GM18499 (cell line): ENCODE measurements around the gene PPP1R7.
"Not testable (repeated sequence)": the region's sequence is repeated elsewhere in the genome, so short reads cannot be mapped to it uniquely, and the experiment has no call there.

Source experiments
- ATAC-seq: cut with Tn5 transposase; IDR thresholded peaks from one replicate; pipeline ENCODE4 v1.9.1; 2021; ENCODE audit warnings: moderate number of reproducible peaks; ENCODE audit not compliant: insufficient read depth, unreplicated experiment

Gene PPP1R7, protein sequence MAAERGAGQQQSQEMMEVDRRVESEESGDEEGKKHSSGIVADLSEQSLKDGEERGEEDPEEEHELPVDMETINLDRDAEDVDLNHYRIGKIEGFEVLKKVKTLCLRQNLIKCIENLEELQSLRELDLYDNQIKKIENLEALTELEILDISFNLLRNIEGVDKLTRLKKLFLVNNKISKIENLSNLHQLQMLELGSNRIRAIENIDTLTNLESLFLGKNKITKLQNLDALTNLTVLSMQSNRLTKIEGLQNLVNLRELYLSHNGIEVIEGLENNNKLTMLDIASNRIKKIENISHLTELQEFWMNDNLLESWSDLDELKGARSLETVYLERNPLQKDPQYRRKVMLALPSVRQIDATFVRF

DNA sequence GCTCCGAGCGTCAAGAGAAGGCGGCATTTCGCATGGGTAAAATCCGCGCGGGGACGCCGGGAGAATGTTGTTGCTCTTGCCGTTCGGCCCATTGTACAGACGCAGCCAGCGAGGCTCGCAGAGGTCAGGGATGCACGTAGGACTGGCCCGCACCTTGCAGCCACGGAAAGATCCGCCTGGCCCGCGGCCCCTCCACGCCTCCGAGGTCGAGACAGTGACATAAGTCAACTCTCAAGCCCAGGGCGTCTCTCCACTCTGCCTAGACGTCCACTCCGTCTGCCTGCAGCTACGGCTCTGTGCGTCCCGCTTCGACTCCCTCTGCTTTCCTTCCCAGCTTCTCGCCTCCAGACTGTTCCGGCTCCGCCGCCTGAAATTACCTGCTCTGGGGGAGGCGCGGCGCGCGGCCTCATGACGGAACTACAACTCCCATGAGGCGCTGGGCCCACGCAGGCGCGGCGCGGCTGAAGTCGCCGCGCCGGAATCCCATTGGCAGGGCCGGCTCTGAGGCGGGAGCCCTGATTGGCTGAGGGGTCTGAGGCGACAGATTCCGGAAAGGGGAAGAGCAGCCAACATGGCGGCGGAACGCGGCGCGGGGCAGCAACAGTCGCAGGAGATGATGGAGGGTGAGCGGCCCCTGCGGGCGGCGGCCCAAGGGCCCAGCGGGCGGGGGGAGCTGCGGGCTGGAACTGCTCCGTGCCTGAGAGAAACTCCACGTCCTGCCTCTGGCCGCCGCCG lies at the start of gene PPP1R7:
Gene PPP1R7 (plus strand): TSS at position 543 of the 735 bp plus-strand sequence. CDS start 29 bp downstream, at position 572.
- peak; percentile 48 for ATAC-seq

DNA sequence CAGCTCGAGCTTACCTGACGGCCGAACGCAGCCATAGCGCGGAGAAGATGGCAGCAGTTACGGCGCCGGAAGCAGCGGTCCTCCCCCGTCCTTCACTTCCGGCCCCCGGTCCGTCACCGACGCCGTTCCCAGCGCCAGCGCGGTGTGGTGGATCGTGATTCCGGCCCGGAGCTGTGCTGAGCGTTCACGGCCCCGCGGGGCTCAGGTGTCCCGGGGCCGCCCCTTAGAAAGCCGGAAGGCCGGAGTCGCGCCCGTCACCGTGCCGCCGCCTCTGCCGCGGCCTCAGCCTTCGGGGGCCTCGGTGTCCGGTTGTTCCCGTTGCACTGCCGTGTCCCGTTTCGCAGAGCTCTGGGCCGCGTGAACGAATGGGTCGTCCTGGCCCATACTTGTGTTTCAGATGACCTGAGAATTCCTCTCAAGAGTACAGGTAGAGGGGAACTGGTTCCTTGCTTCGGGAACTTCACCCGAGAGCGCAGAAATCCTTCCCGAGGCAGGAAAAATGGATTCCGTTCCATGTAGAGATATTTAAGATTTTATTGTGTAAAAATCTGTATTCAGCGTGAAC lies 47.9 kb upstream of the PPP1R7 start, which contains the start of gene MTERF4:
Gene MTERF4 (minus strand): TSS at position 49 of the 565 bp plus-strand sequence. CDS start 14 bp downstream, at position 35.
- ATAC-seq: peak; percentile 48

DNA sequence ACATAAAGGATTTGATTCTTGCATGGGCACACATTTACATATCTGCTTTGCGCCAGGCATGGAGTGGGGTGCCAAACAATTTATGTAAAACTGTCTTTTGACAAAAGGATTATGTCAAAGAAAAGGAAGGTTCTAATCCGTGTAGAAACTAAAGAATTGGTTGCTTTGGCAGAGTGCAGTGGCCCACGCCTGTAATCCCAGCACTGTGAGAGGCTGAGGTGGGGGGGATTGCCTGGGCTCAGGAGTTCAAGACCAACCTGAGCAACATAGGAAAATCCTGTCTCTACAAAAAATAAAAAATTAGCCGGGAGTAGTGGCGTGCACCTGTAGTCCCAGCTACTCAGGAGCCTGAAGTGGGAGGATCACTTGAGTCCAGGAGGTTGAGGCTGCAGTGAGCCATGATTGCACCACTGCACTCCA lies 47.1 kb upstream of the PPP1R7 start:
- ATAC-seq: no peak

DNA sequence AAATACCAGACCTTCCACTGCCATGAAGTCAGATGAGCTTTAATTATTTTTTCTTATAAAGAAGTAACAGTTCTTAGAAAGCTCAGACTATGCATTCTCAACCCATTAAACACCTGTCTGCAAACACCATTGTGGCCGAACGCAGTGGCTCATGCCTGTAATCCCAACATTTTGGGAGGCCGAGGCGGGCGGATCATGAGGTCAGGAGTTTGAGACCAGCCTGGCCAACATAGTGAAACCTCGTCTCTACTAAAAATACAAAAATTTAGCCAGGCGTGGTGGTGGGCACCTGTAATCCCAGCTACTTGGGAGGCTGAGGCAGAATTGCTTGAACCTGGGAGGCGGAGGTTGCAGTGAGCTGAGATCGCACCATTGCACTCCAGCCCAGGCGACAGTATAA lies 45.7 kb upstream of the PPP1R7 start:
- not testable (repeated sequence) for ATAC-seq

DNA sequence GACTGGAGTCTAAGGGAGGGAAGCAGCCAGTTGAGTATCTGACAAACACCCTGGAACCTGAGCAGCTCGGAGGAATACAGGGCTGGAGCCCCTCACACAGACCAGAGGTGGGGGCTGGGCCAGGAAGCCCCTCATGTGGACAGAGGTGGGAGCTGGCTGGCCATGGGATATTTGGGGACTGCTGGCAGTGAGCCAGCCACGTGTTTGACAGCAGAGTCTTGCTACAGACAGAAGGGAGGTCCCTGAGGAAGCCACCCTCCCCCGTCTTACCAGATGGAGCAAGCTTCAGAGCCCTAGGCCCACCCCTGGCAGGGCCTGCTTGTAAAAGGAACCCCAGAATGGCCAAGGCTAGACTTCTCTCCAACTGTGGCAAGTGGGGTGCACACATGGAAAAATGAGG lies 44.6 kb upstream of the PPP1R7 start:
- no peak for ATAC-seq

DNA sequence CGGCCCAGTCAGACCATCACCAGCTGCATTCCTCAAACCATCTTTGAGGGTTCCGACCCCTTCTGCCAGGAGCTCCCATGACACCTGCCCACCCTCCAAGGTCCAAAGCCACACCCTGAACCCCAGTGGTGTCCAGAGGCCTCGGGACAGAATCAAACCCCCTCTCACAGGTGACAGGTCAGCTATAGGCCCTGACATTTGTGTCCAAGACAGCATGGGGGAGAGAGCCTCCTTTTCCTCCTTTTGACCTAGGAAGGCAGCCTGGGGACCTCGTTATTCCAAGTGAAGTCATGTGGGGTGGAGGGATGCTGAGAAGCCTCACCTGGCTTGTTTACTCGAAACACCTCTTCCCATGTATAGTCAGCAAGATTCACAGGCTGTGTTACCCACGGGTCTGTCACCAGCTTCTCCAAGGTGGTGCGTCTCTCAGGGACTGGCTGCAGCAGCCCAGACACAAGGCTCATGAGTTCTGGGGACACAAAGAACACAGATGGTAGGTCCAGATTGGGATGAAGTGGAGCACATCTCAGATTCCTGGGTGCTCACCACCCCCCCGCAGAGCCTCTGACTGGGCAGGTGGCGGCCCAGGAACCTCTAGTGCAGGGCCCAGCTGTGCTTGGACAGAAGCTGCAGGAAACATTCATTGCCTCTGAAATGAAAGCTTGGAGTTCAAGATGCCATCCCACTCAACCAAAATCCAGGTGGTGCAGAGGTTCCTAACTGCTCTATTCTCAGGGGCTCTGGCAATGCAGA lies 43.1 kb upstream of the PPP1R7 start:
- no peak for ATAC-seq

DNA sequence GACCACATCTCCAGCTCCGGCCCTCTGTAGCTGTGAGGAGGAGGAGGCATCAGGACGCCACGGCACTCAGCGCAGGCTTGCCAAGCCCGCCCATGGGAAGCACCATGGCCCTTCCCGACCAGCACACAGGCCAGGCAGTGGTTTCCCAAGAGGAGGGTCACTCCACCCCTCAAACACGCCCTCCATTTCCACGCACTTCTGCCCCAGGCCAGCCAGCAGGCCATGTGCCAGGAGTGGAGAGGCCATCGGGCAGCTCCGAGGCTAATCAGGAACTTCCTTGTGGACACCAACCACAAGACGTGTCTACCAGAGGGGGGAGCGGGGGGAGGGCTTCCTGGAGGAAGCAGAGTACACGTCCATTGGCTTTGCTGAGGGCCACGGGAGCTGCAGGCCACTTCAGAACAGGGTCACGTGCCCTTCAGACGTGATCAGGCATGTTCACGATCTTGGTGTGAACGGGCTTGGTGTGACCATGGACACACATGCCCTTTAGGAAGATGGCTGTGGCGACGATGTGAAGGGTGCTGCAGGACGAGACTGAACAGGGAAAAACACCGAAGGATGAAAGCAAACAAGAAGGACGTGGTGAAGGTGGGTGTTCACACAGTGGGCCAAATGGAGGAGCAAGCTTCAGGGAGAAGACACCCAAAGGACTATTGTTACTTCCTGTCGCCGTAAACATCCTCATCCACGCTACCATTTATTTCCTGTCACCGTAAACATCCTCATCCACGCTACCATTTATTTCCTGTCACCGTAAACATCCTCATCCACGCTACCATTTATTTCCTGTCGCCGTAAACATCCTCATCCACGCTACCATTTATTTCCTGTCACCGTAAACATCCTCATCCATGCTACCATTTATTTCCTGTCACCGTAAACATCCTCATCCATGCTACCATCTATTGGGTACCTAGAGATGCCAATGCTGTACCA lies 41.7 kb upstream of the PPP1R7 start:
- ATAC-seq: no peak

DNA sequence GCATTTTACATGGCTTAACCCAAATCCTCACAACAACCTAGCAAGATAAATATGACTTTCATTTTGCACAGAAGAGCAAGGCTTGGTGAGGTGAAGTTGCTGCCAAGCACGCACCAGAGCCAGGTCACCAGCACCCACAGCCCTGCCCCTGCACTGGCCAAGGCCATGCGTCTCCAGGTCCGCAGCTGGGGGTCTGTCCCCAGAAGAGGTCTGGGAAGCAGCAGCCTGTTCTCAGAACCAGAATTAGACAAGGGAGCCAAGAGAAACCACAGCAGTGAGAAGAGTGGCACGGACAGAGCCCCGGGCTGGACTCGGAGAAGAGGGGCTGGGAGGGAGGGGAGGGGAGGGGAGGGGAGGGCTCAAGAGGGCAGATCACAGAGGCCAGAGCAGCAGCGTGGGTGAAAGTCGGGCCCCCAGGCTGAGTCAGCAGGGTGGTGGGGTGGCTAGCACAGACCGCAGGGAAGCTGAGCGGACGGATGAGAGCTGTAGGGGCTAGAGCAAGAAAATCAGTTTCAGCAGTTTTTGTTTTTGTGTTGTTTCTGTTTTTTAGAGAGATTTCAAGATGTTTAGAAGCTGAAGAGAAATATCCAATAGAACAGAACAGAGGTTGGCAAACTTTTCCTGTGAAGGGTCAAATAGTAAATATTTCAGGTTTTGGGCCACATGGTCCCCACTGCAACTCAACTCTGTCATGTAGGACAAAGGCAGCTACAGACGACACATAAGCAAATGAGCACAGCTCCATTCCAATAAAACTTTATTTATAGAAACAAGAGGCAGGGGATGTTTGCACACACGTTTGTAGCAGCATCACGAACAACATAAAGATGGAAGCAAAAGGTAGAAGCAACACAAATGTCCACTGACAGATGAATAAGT lies 40.8 kb upstream of the PPP1R7 start:
- no peak for ATAC-seq

DNA sequence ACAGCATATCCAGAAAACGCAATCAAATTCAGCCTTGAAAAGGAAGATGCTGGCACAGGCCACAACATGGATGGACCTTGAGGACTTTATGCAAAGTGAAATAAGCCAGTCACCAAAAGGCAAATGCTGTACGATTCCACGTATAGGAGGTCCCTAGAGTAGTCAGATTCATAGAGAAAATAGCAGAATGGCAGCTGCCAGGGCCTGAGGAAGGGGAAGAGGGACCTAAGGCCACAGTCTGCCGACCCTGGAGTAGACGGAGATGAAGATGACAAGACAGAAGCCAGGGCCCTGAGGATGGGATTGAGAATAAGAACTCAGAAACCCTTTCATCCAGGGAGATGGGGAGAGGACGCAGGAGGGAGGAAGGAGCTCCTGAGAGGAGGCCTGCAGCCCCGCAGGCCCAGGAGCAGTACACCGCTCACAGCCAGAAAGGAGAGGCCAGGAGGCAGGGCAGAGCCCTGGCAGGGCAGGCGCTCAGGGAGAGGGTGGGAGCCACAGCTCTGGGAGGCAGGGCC lies 40.1 kb upstream of the PPP1R7 start:
- ATAC-seq: no peak

DNA sequence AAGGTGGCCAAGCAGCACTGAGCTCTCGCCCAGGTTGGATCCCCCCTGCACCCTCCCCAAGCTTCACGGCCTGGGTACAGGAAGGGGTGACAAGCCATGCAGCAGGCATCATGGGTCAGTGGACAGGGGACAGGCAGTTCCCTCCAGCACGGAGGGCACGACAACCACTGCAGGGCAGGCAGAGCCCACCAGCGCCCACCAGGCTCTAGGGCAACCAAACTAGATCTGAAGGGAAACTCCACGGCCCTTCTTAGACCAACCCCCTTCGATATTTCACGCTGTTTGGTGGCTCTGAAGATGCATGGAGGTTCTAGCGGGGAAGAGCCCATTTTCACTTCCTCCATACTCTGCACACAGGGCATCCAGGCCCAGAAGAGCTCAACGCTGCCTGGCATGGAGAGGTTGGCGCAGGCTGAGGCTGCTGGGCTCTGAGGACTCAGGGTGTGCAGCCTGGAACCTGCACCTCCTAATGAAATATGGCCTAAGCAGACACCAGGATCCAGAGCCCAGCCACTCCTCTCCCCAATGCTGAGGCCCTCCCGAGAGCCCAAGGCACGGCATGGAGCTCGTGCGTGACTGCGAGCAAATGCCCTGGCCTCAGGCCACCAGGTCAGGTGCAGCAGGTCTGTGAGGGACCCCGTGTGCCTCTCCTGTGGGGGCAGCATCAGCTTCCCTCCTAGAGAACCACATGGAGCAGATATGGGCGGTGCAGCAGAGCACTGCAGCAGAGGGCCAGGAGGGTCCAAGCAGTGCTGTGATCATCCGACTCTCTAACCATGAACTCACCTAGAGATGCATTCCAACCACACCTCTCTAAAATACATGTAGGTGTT lies 39.4 kb upstream of the PPP1R7 start:
- no peak for ATAC-seq

DNA sequence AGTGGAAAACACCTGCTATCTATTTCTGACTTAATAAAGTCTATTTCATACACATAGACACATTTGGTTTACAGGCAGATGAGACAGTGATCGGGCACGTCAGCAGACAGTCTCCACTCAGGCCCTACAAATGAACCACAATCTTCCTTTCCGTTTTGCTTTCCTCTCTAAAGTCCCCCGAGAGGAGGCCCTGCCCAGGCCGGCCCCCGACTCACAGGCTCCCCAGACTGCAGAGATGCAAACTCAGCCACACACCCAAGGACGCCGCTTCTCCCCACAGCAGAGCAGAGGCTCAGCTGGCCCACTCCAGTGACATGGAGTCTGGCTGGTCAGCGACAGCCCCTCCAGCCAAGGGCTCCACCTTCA lies 38.8 kb upstream of the PPP1R7 start:
- ATAC-seq: no peak

DNA sequence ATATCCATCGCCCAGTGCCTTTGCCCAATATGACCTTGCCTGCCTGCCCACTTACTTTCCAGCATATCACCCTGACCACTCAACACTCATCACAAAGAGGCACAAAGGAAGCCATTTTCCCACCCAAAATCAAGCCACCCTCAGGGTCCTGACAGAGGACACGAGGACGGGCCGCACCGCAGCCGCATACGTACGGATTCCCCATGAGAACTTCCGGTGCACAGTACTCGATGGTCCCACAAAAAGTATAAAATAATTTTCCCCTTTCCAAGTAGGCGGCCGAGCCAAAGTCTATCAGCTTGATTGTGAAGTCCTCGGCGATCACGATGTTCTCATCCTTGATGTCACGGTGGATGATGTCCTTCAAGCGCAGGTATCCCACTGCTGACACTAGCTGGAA lies 38.2 kb upstream of the PPP1R7 start:
- ATAC-seq: no peak

DNA sequence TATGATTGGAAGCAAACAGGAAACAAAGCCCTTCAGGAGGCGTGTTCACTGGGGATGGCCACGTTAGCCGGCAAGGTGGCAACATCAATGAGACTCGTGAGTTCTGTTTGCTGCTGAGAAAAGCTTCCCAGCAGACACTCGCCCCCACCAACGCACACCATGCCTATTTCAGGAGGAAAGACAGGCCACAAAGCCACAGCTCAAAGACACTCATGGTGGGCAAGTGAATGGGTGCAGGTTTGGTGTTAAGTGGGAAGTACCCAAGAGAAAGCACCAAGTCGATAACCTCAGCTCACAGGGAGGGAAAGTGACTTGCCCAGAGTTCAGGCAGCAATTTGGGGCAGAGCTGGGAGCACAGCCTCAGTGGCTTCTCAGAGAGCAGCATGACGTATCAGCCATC lies 37.7 kb upstream of the PPP1R7 start:
- ATAC-seq: no peak

DNA sequence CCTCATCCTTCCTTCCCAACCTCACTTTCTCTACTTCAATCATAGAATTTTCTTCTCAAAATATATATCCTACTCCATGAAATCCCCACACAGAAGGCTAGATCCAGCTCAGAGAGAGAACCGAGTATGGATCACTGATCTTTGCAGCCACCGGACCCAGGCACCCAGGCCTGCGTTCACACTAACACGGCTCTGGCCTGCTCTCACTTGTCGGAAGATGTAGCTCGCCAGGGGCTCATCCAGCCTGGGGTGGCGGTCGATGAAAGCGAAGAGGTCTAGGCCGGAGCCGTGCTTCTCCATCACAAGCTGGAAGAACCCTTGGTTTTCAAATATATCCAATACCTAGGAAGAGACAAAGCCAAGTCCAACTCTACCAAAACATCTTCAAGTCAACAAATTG lies 35.4 kb upstream of the PPP1R7 start:
- no peak for ATAC-seq

DNA sequence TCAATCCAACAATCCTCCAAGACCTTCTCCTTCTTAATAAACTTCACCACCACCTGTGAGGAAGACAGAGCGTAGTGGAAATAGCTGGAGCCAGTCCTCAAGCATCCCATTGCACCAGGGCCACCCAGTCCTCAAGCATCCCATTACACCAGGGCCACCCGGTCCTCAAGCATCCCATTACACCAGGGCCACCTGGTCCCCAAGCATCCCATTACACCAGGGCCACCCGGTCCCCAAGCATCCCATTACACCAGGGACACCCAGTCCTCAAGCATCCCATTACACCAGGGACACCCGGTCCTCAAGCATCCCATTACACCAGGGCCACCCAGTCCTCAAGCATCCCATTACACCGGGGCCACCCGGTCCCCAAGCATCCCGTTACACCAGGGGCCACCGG lies 34.9 kb upstream of the PPP1R7 start:
- no peak for ATAC-seq

DNA sequence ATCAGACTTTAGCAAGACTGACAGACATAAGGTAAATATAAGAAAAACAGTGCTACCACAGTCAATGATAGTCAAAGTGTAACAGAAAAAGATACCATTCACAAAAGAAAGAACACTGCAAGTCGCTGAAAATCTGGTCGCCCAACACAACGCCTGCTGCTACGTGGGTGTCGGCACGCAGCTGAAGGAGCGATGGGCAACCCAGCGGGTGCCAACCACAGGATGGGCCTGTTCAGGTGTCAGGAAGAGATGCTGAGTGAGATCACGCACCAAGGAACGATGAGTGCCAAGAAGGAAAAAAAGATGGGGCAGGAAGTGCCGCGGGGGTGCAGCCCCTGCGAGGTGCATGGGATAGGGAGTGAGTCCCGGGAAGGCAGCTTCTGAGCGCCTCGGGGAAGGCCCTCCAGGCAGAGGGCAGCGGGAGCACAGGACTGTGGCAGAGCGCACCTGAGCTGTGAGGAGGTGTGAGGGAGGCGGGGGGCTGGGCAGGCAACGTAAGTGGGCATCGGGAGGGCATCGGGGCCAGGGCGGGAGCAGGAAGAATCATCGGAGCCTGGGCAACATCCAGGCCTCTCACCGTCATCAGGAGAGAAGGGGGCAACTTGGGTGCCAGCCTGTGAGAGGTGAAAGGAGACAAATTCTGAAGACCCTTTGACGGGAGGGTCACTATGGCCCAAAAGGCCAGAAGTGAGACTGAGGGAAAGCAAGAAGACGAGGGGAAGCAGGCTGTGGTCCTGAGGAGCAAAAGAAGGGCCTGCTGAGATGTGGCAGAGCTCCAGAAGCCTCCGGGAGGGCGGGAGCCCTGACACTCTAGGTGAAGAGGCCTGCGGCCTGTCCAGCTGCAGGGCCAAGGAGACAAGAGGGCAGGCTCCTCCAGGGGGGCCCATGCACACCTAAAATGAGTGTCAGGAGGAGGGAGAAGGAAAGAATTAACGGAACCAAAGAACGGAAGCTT lies 33.4 kb upstream of the PPP1R7 start:
- no peak for ATAC-seq
